Measurements from ENCODE around the gene APIP.
A peak's percentile ranks its signal among the peaks of the same experiment; 100 is the strongest.
"Not testable (repeated sequence)": the region's sequence is repeated elsewhere in the genome, so short reads cannot be mapped to it uniquely, and the experiment has no call there.

Gene APIP

GRCh38 chr11:34926101-34926830, 10.1 kb upstream of the APIP start:
- Histone ChIP-seq H3K4me3 (ENCODE audit: low read length) (no peak overlapping the region), H3K27ac (ENCODE audit: low read length) (no peak overlapping the region)

GRCh38 chr11:34924714-34925113, 8.5 kb upstream of the APIP start:
- Histone ChIP-seq H3K27ac (ENCODE audit: low read length) (no peak overlapping the region), H3K27me3 (ENCODE audit: control insufficient read depth, insufficient read depth, low read length) (no peaks in the 10 kb centered on the region), H3K9me3 (ENCODE audit: control insufficient read depth, insufficient read depth, low read length) (no peaks in the 10 kb centered on the region), H3K4me3 (ENCODE audit: low read length) (no peak overlapping the region), H3K36me3 (ENCODE audit: control insufficient read depth, insufficient read depth, low read length) (no peaks in the 10 kb centered on the region), H3K4me1 (ENCODE audit: control insufficient read depth, insufficient read depth, low read length) (no peaks in the 10 kb centered on the region; the same call in 1 of the 2 replicates)
- DNase-seq (ENCODE audit: low read depth, low spot score) = no peak
- no CpG with 5 or more reads among the region's 3 CpGs for WGBS (ENCODE audit: insufficient coverage, insufficient read length)

More at GRCh38 chr11:34926101-34926830, 10.1 kb upstream of the APIP start:
- DNase-seq (ENCODE audit: low read depth, low spot score) = no peak
- H3K27me3 ChIP-seq (ENCODE audit: control insufficient read depth, insufficient read depth, low read length) = no peaks in the 10 kb centered on the region
- no peaks in the 10 kb centered on the region for H3K9me3 ChIP-seq (ENCODE audit: control insufficient read depth, insufficient read depth, low read length)
- WGBS (ENCODE audit: insufficient coverage, insufficient read length) = 100% methylated on average over 1 of the region's 2 CpGs
- no peaks in the 10 kb centered on the region for H3K36me3 ChIP-seq (ENCODE audit: control insufficient read depth, insufficient read depth, low read length)
- peaks cover 1% of the 10 kb centered on the region; the same call in 1 of the 2 replicates for H3K4me1 ChIP-seq (ENCODE audit: control insufficient read depth, insufficient read depth, low read length)

GRCh38 chr11:34921156-34921555, 5.0 kb upstream of the APIP start:
- H3K9me3 ChIP-seq (ENCODE audit: control insufficient read depth, insufficient read depth, low read length) = no peaks in the 10 kb centered on the region
- H3K4me3 ChIP-seq (ENCODE audit: low read length) = no peak overlapping the region
- no CpG with 5 or more reads among the region's 4 CpGs for WGBS (ENCODE audit: insufficient coverage, insufficient read length)
- no peaks in the 10 kb centered on the region for H3K4me1 ChIP-seq (ENCODE audit: control insufficient read depth, insufficient read depth, low read length)
- no peaks in the 10 kb centered on the region for H3K36me3 ChIP-seq (ENCODE audit: control insufficient read depth, insufficient read depth, low read length)
- H3K27me3 ChIP-seq (ENCODE audit: control insufficient read depth, insufficient read depth, low read length) = no peaks in the 10 kb centered on the region
- H3K27ac ChIP-seq (ENCODE audit: low read length) = no peak overlapping the region
- DNase-seq (ENCODE audit: low read depth, low spot score) = no peak

DNA sequence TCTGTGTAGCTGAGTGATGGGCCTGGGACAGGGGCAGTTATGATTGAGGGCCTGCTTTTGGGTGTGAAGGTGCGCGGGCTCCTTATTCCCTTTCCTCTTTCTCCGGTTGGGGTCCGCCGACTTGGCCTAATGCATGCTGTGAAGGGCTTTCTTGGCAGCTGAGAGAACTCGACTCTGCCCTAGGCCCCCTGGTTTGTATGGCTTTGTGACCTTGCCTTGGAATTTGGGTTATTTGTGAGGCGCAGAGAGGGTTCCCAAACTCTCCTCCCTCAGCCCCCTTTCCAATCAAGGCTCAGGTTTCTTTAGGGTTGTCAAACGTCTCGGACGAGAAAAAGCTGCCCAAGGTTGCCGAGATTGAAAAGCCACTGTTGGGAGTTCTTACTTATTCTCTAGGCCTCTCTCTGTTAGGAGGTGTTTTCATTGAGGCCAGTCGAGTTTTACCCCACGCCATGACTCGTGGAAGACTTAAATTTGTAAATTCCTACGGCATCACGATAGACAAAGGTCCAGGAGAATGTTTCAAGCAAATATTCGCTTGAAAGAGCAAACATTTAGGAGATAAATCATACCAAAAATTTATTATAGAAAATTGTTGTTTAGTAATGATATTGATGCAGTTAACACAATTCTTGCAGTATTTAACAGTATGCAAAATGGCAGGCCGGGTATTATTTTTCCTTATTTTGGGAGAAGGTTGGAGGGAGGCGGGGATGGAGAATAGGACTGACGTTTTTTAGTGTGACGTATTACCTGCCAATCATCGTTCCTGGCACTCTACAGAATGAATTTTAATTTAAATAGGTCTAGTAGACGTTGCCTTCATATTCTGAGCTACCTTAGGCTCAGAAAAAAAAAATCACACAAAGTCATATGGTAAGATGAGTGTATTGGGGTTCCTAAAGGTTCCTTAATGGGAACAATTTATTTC, 928 bp upstream of the APIP start:
- WGBS (ENCODE audit: insufficient coverage, insufficient read length) = no CpG with 5 or more reads among the region's 23 CpGs
- Histone ChIP-seq H3K27me3 (ENCODE audit: control insufficient read depth, insufficient read depth, low read length) (no peaks in the 10 kb centered on the region), H3K4me1 (ENCODE audit: control insufficient read depth, insufficient read depth, low read length) (no peaks in the 10 kb centered on the region), H3K4me3 (ENCODE audit: low read length) (peak overlapping the region; percentile 66; the same call in 1 of the 2 replicates), H3K27ac (ENCODE audit: low read length) (no peak overlapping the region), H3K9me3 (ENCODE audit: control insufficient read depth, insufficient read depth, low read length) (no peaks in the 10 kb centered on the region), H3K36me3 (ENCODE audit: control insufficient read depth, insufficient read depth, low read length) (no peaks in the 10 kb centered on the region)
- no peak for DNase-seq (ENCODE audit: low read depth, low spot score)

GRCh38 chr11:34915136-34916014, 804 bp downstream of the APIP start:
- H3K27me3 ChIP-seq (ENCODE audit: control insufficient read depth, insufficient read depth, low read length) = no peaks in the 10 kb centered on the region
- DNase-seq (ENCODE audit: low read depth, low spot score) = no peak

GRCh38 chr11:34913556-34913955, 2.6 kb downstream of the APIP start:
- not testable (repeated sequence) for H3K4me3 ChIP-seq (ENCODE audit: low read length); H3K27ac ChIP-seq (ENCODE audit: low read length); H3K27me3 ChIP-seq (ENCODE audit: control insufficient read depth, insufficient read depth, low read length); H3K9me3 ChIP-seq (ENCODE audit: control insufficient read depth, insufficient read depth, low read length); DNase-seq (ENCODE audit: low read depth, low spot score); H3K36me3 ChIP-seq (ENCODE audit: control insufficient read depth, insufficient read depth, low read length); H3K4me1 ChIP-seq (ENCODE audit: control insufficient read depth, insufficient read depth, low read length)
- WGBS (ENCODE audit: insufficient coverage, insufficient read length) = no CpG with 5 or more reads among the region's 10 CpGs

More at GRCh38 chr11:34915136-34916014, 804 bp downstream of the APIP start:
- Histone ChIP-seq H3K36me3 (ENCODE audit: control insufficient read depth, insufficient read depth, low read length) (no peaks in the 10 kb centered on the region), H3K4me1 (ENCODE audit: control insufficient read depth, insufficient read depth, low read length) (no peaks in the 10 kb centered on the region), H3K4me3 (ENCODE audit: low read length) (peak overlapping the region; percentile 66), H3K9me3 (ENCODE audit: control insufficient read depth, insufficient read depth, low read length) (no peaks in the 10 kb centered on the region), H3K27ac (ENCODE audit: low read length) (peak overlapping the region; percentile 96)
- WGBS (ENCODE audit: insufficient coverage, insufficient read length) = no CpG with 5 or more reads among the region's 34 CpGs

DNA sequence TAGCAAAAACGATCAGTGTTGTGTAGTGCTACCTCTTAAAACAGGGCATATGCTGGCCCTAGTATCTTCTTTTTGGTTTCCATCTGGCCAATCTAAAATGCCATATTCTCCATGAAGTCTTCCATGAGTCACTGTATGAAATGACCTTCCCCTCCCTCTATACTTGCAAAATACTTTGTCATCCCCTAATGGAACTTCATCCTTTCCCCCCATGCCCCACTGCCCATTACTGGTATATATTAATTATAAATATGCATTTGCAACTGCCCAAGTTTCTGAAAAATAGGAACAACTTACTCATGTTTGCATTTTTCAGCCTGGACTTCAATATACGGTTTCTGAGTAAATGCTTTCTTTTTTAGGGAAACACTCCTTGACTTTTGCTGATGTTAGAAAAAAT, 4.5 kb downstream of the APIP start:
- no peak overlapping the region for H3K27ac ChIP-seq (ENCODE audit: low read length)
- no peaks in the 10 kb centered on the region for H3K36me3 ChIP-seq (ENCODE audit: control insufficient read depth, insufficient read depth, low read length)
- WGBS (ENCODE audit: insufficient coverage, insufficient read length) = no CpG with 5 or more reads among the region's 2 CpGs
- no peak overlapping the region for H3K4me3 ChIP-seq (ENCODE audit: low read length)
- no peaks in the 10 kb centered on the region for H3K9me3 ChIP-seq (ENCODE audit: control insufficient read depth, insufficient read depth, low read length)
- H3K27me3 ChIP-seq (ENCODE audit: control insufficient read depth, insufficient read depth, low read length) = no peaks in the 10 kb centered on the region
- no peaks in the 10 kb centered on the region; the same call in none of the 2 replicates for H3K4me1 ChIP-seq (ENCODE audit: control insufficient read depth, insufficient read depth, low read length)
- no peak for DNase-seq (ENCODE audit: low read depth, low spot score)

DNA sequence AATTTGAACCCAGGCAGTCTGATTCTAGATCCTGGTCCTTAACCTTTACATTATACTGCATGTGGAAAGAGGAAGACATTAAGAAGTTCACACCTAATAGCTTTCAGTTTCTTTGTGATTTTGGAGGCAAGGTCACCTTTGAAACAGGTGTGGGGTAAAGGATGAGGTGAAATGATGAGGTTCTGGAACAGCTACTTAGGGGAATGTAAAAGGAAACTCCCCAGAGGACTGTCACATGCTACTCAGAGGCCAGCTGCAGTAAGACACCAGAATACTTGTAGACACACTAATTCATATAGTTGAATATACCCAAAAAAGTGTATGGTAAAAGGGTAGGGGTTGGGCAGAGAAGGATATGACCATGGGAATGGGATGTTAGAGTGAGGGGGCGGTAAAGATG, 5.4 kb downstream of the APIP start:
- Histone ChIP-seq H3K27ac (ENCODE audit: low read length) (no peak overlapping the region), H3K27me3 (ENCODE audit: control insufficient read depth, insufficient read depth, low read length) (no peaks in the 10 kb centered on the region), H3K36me3 (ENCODE audit: control insufficient read depth, insufficient read depth, low read length) (no peaks in the 10 kb centered on the region), H3K4me3 (ENCODE audit: low read length) (no peak overlapping the region), H3K4me1 (ENCODE audit: control insufficient read depth, insufficient read depth, low read length) (peaks cover 1% of the 10 kb centered on the region), H3K9me3 (ENCODE audit: control insufficient read depth, insufficient read depth, low read length) (no peaks in the 10 kb centered on the region)
- WGBS (ENCODE audit: insufficient coverage, insufficient read length) = 100% methylated on average over 1 of the region's 1 CpG
- no peak for DNase-seq (ENCODE audit: low read depth, low spot score)

DNA sequence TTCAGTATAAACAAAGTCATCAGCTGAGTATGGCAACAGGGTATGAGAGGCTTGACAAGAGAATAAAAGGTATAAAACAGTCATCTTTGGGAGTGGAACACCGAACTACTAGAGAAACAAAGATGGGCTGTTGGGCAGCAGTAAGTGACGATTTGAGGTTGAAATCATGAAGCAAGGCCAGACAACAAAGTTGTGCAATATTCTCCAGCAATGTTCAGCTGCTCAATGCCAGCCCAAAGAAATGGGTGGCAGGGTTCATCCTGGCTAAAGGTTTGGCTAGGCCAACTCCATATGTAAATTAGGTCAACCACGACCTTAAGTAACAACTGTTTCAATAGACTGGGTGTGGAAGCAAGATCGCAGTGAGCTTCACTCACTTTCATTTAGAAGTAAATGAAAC, 6.2 kb downstream of the APIP start:
- no CpG with 5 or more reads among the region's 4 CpGs for WGBS (ENCODE audit: insufficient coverage, insufficient read length)

DNA sequence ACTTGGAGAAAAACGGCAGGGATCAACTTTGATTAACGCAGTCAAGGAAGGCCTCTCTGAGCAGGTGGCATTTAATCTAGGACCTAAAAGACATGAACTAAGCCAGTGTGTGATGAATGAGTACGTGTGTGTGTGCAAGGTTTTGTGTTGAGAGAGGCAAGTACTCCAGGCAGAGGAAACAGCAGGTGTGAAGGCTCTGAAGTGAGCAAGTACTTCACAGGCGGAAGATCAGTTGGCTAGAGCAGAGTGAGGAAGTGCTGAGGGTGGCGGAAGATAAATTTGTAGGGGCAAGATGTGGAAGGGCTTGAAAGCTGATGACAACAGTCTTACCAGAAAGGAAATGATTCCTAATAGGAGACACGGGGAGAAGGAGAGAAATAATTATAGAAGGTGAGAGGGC, 6.8 kb downstream of the APIP start:
- Histone ChIP-seq H3K36me3 (ENCODE audit: control insufficient read depth, insufficient read depth, low read length) (no peaks in the 10 kb centered on the region), H3K27ac (ENCODE audit: low read length) (no peak overlapping the region), H3K4me1 (ENCODE audit: control insufficient read depth, insufficient read depth, low read length) (peaks cover 1% of the 10 kb centered on the region), H3K9me3 (ENCODE audit: control insufficient read depth, insufficient read depth, low read length) (no peaks in the 10 kb centered on the region), H3K4me3 (ENCODE audit: low read length) (no peak overlapping the region), H3K27me3 (ENCODE audit: control insufficient read depth, insufficient read depth, low read length) (no peaks in the 10 kb centered on the region)
- no peak for DNase-seq (ENCODE audit: low read depth, low spot score)
- WGBS (ENCODE audit: insufficient coverage, insufficient read length) = no CpG with 5 or more reads among the region's 6 CpGs

More for the DNA sequence above, 6.2 kb downstream of the APIP start:
- DNase-seq (ENCODE audit: low read depth, low spot score) = no peak
- Histone ChIP-seq H3K27me3 (ENCODE audit: control insufficient read depth, insufficient read depth, low read length) (no peaks in the 10 kb centered on the region), H3K36me3 (ENCODE audit: control insufficient read depth, insufficient read depth, low read length) (no peaks in the 10 kb centered on the region), H3K4me1 (ENCODE audit: control insufficient read depth, insufficient read depth, low read length) (peaks cover 1% of the 10 kb centered on the region), H3K4me3 (ENCODE audit: low read length) (no peak overlapping the region), H3K27ac (ENCODE audit: low read length) (no peak overlapping the region), H3K9me3 (ENCODE audit: control insufficient read depth, insufficient read depth, low read length) (no peaks in the 10 kb centered on the region)
